Tibial nerve (tissue), 4 donors: Measurements from ENCODE around the gene EPB41L4A. TPM values are rescaled to one million over a fixed set of nuclear protein-coding genes. Genes with fewer than 3 reads are reported as not detected.

ENCODE experiments used
- DNase-seq, 2 donors: peaks; one replicate each; pipeline ENCODE4 v3.0.0-alpha.2; 2019; ENCODE audit warnings: low spot score in 2 of 2
- H3K27ac ChIP-seq, 4 donors: fragments of 200-600 bp; sonication (generic) in 3 of 4; one replicate each; pipeline ENCODE4 v1.5.1; 2017 to 2019; ENCODE audit warnings: mild to moderate bottlenecking in 1 of 4
- H3K27me3 ChIP-seq, 2 donors: fragments of 200-600 bp; sonication (generic) in 1 of 2; one replicate each; pipeline versions ENCODE4 v1.5.1 to v1.6.0; 2017 to 2019
- H3K36me3 ChIP-seq, 3 donors: fragments of 200-600 bp; sonication (generic); one replicate each; pipeline ENCODE4 v1.5.1; 2018 to 2019
- H3K4me1 ChIP-seq, 4 donors: fragments of 200-600 bp; sonication (generic) in 3 of 4; one replicate each; pipeline ENCODE4 v1.5.1; 2017 to 2019
- H3K4me3 ChIP-seq, 4 donors: fragments of 200-600 bp; sonication (generic) in 3 of 4; one replicate each; pipeline ENCODE4 v1.5.1; 2017 to 2019; ENCODE audit warnings: mild to moderate bottlenecking in 1 of 4, moderate library complexity in 1 of 4
- H3K9me3 ChIP-seq, 4 donors: fragments of 200-600 bp; sonication (generic) in 3 of 4; one replicate each; pipeline ENCODE4 v1.5.1; 2017 to 2019
- CTCF ChIP-seq, 5 experiments: fragments of 200-600 bp in 3 of 5; fragments of 450-650 bp in 2 of 5; sonication (generic) in 3 of 5; IDR thresholded peaks; one replicate each; pipeline ENCODE4 v1.5.1; 2016 to 2019; ENCODE audit warnings: antibody characterized with exemption in 5 of 5, mild to moderate bottlenecking in 3 of 5, moderate library complexity in 2 of 5
- EP300 ChIP-seq, 2 donors: sonication (generic); formaldehyde crosslinking; IDR thresholded peaks; one replicate each; pipeline ENCODE4 v1.6.1; 2017; ENCODE audit warnings: antibody characterized with exemption in 2 of 2, mild to moderate bottlenecking in 1 of 2
- POLR2A ChIP-seq, 2 donors: fragments of 450-650 bp; IDR thresholded peaks; one replicate each; pipeline ENCODE4 v1.6.1; 2017; ENCODE audit warnings: antibody characterized with exemption in 2 of 2, mild to moderate bottlenecking in 2 of 2, moderate library complexity in 2 of 2
- WGBS, 2 donors: methylation state at CpG; one replicate each; pipeline ENCODE4 v1.1.5; 2018; 5-methylcytosine and 5-hydroxymethylcytosine counted together
- total RNA-seq, 4 donors: library from RNA; depleted of rRNA; stranded (reverse); fragments of >200 nt; gene quantifications; one replicate each; pipeline ENCODE4 v1.1.0, GENCODE V29; 2016

Gene EPB41L4A
- total RNA-seq, 4 donors from 2014 or later = 10.6 to 38.1 (median 14.4) TPM

- H3K4me1 ChIP-seq = peaks cover 0 to 25% (median 0%) of the 10 kb centered on the region in 4 donors
- 53 to 57% methylated on average over 3 of the region's 3 CpGs for WGBS, 2 donors
- H3K9me3 ChIP-seq = no peaks in the 10 kb centered on the region
- no peak for TF ChIP-seq EP300 (IDR thresholded peaks at IDR 0.05)
- TF ChIP-seq CTCF (IDR thresholded peaks at IDR 0.05) = no peak
- TF ChIP-seq POLR2A (IDR thresholded peaks at IDR 0.05) = no peak
- no peaks in the 10 kb centered on the region for H3K27me3 ChIP-seq
- no peak for DNase-seq
- H3K4me3 ChIP-seq = no peak overlapping the region
- H3K36me3 ChIP-seq = no peaks in the 10 kb centered on the region
- no peak overlapping the region for H3K27ac ChIP-seq
Observed at GRCh38 chr5:112381521-112381920, 37.6 kb downstream of the EPB41L4A start.

GRCh38 chr5:112379542-112380325 lies 39.3 kb downstream of the EPB41L4A start:
- WGBS, 2 donors = 49 to 54% methylated on average over 5 of the region's 5 CpGs
- TF ChIP-seq POLR2A (IDR thresholded peaks at IDR 0.05) (no peak), CTCF (IDR thresholded peaks at IDR 0.05) (no peak), EP300 (IDR thresholded peaks at IDR 0.05) (no peak)
- H3K36me3 ChIP-seq = no peaks in the 10 kb centered on the region
- no peaks in the 10 kb centered on the region for H3K9me3 ChIP-seq
- H3K4me1 ChIP-seq = peaks cover 0 to 25% (median 0%) of the 10 kb centered on the region in 4 donors
- no peak overlapping the region for H3K27ac ChIP-seq
- no peak for DNase-seq
- H3K4me3 ChIP-seq = no peak overlapping the region
- no peaks in the 10 kb centered on the region for H3K27me3 ChIP-seq

- no peak for DNase-seq
- Histone ChIP-seq H3K9me3 (no peaks in the 10 kb centered on the region), H3K27ac (no peak overlapping the region), H3K27me3 (no peaks in the 10 kb centered on the region), H3K4me1 (peaks cover 0 to 23% (median 0%) of the 10 kb centered on the region in 4 donors), H3K36me3 (no peaks in the 10 kb centered on the region), H3K4me3 (no peak overlapping the region)
- TF ChIP-seq EP300 (IDR thresholded peaks at IDR 0.05) (no peak), POLR2A (IDR thresholded peaks at IDR 0.05) (no peak), CTCF (IDR thresholded peaks at IDR 0.05) (no peak)
- WGBS, 2 donors = 67 to 77% methylated on average over 4 of the region's 4 CpGs
Observed at GRCh38 chr5:112374818-112375217, 44.3 kb downstream of the EPB41L4A start.

- TF ChIP-seq POLR2A (IDR thresholded peaks at IDR 0.05) (no peak), CTCF (IDR thresholded peaks at IDR 0.05) (no peak), EP300 (IDR thresholded peaks at IDR 0.05) (no peak)
- Histone ChIP-seq H3K9me3 (no peaks in the 10 kb centered on the region), H3K36me3 (no peaks in the 10 kb centered on the region), H3K4me1 (peaks cover 0 to 18% (median 0%) of the 10 kb centered on the region in 4 donors), H3K27ac (no peak overlapping the region), H3K27me3 (no peaks in the 10 kb centered on the region), H3K4me3 (no peak overlapping the region)
- 83 to 85% methylated on average over 5 of the region's 5 CpGs for WGBS, 2 donors
- DNase-seq = no peak
Observed at GRCh38 chr5:112374356-112374755, 44.7 kb downstream of the EPB41L4A start.

GRCh38 chr5:112373885-112374284 lies 45.2 kb downstream of the EPB41L4A start:
- H3K36me3 ChIP-seq = no peaks in the 10 kb centered on the region
- H3K27me3 ChIP-seq = no peaks in the 10 kb centered on the region
- no peaks in the 10 kb centered on the region for H3K9me3 ChIP-seq
- no peak overlapping the region for H3K4me3 ChIP-seq
- TF ChIP-seq CTCF (IDR thresholded peaks at IDR 0.05) (no peak), EP300 (IDR thresholded peaks at IDR 0.05) (no peak), POLR2A (IDR thresholded peaks at IDR 0.05) (no peak)
- DNase-seq = no peak
- 29 to 35% methylated on average over 2 of the region's 2 CpGs for WGBS, 2 donors
- no peak overlapping the region for H3K27ac ChIP-seq
- H3K4me1 ChIP-seq = peaks cover 0 to 14% (median 0%) of the 10 kb centered on the region in 4 donors
